Effector memory CD4-positive, alpha-beta T cell (primary cell): Measurements from ENCODE around the gene MYBPH.

Experiments
- DNase-seq, 3 donors: peaks; one replicate each; pipeline ENCODE4 v3.0.0-alpha.2; 2020
- H3K27ac ChIP-seq: 2 replicates; pipeline ENCODE4 v1.7.0; 2013; ENCODE audit warnings: mild to moderate bottlenecking, low read length, moderate library complexity; ENCODE audit not compliant: insufficient read depth, poor library complexity, severe bottlenecking
- H3K27me3 ChIP-seq: replicated peaks from 2 replicates; pipeline ENCODE4 v1.7.0; 2013; ENCODE audit warnings: mild to moderate bottlenecking, low read length; ENCODE audit not compliant: insufficient read depth, control insufficient read depth, poor library complexity, severe bottlenecking
- H3K36me3 ChIP-seq: 2 replicates; pipeline ENCODE4 v1.7.0; 2013; ENCODE audit warnings: mild to moderate bottlenecking, low read length, moderate library complexity; ENCODE audit not compliant: control insufficient read depth, insufficient read depth
- H3K4me1 ChIP-seq: 2 replicates; pipeline ENCODE4 v1.7.0; 2013; ENCODE audit warnings: low read length, mild to moderate bottlenecking; ENCODE audit not compliant: control insufficient read depth, insufficient read depth, poor library complexity, severe bottlenecking
- H3K4me3 ChIP-seq: 2 replicates; pipeline ENCODE4 v1.7.0; 2013; ENCODE audit warnings: low read length, low read depth, mild to moderate bottlenecking; ENCODE audit not compliant: insufficient read depth, poor library complexity, severe bottlenecking
- H3K9me3 ChIP-seq: 2 replicates; pipeline ENCODE4 v1.7.0; 2013; ENCODE audit warnings: mild to moderate bottlenecking, low read length, moderate library complexity; ENCODE audit not compliant: control insufficient read depth

The MYBPH gene

DNA sequence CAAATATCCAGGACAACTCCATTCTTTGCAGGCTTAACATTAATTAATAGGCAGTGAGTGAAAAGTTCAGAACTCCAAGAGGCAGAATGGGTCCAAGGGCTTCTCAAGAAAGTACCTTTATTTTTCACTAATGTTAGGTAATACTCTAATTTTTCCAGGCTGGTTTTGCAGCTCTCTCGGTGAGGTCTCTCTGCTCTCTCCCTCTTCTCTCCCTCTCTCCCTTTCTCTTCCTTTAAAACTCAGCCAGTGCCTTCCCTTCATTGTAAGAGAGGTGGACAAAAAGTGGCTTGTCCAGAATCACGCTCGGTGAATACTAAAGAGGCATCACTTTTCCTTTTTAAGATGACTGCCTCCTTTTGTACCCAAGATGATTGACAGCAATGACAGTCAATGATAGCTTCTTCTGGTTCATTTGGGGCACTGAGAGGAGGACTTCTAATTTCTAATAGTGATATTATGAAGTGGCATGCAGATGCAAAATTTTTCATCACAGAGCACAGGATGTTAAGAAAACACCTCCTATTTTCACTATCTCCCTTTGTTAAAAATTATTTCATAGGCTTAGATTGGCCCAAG, 12.2 kb upstream of the MYBPH start:
- no peak for DNase-seq
- no peak overlapping the region for H3K4me3 ChIP-seq
- no peaks in the 10 kb centered on the region for H3K4me1 ChIP-seq
- H3K9me3 ChIP-seq: no peaks in the 10 kb centered on the region
- H3K36me3 ChIP-seq: no peaks in the 10 kb centered on the region
- H3K27ac ChIP-seq: no peak overlapping the region
- no peaks in the 10 kb centered on the region for H3K27me3 ChIP-seq

- no peak overlapping the region for H3K27ac ChIP-seq
- H3K36me3 ChIP-seq: no peaks in the 10 kb centered on the region
- no peak for DNase-seq
- no peaks in the 10 kb centered on the region for H3K4me1 ChIP-seq
- no peak overlapping the region for H3K4me3 ChIP-seq
- H3K27me3 ChIP-seq: no peaks in the 10 kb centered on the region
- H3K9me3 ChIP-seq: no peaks in the 10 kb centered on the region
Measured at GRCh38 chr1:203187304-203187685, 11.7 kb upstream of the MYBPH start.

- H3K4me3 ChIP-seq: no peak within 1 kb of the TSS
Measured at GRCh38 chr1:203186446-203187303, 11.0 kb upstream of the MYBPH start, which contains the start of gene CHI3L1. CHI3L1 (minus strand) TSS chr1:203186704; CDS start chr1:203186623, 81 bp downstream.

DNA sequence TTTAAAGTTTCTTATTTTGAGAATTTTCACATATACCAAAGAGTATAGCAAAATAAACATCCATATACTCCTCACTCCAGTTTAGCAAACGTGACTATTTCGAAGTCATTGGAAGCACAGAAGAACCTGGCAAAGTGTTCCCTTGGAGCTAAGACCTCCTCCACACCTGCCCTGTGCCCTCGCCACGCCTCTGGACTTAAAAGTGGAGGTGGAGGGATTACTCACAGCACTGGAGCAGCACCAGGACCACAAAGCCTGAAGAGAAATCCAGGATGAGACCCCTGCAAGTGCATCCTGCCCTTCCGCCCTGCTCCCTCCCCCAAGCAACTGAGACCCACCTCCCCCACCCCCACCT, 10.4 kb upstream of the MYBPH start:
- Histone ChIP-seq H3K4me1 (no peaks in the 10 kb centered on the region), H3K36me3 (no peaks in the 10 kb centered on the region), H3K27me3 (no peaks in the 10 kb centered on the region), H3K9me3 (no peaks in the 10 kb centered on the region), H3K4me3 (no peak overlapping the region), H3K27ac (no peak overlapping the region)
- no peak for DNase-seq

More at GRCh38 chr1:203186446-203187303, 11.0 kb upstream of the MYBPH start, which contains the start of gene CHI3L1:
- no peaks in the 10 kb centered on the region for H3K4me1 ChIP-seq
- no peak for DNase-seq
- H3K27ac ChIP-seq: no peak within 1 kb of the TSS
- H3K27me3 ChIP-seq: no peaks in the 10 kb centered on the region
- no peaks in the 10 kb centered on the region for H3K36me3 ChIP-seq
- no peaks in the 10 kb centered on the region for H3K9me3 ChIP-seq

DNA sequence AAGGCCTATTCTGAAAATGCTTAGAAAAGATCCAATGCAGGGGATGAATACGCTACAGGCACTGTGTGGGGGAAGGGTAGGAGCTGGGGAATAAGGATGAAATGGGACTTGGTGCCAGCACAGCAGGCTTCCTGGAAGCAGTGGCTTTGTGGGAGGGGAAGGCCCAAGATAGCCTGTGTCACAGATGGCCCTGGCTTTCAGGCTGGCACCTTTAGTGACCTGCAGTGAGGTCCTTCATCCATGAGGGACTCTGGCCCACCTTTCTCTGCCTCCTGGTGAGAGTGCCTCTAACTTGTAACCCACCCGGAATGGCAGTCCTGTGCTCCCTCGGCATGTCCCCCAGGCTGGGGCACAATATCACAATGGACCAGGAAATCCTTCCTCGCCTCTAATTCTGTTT, 10.0 kb upstream of the MYBPH start:
- DNase-seq: no peak
- no peaks in the 10 kb centered on the region for H3K36me3 ChIP-seq
- no peaks in the 10 kb centered on the region for H3K27me3 ChIP-seq
- no peak overlapping the region for H3K4me3 ChIP-seq
- no peaks in the 10 kb centered on the region for H3K4me1 ChIP-seq
- no peaks in the 10 kb centered on the region for H3K9me3 ChIP-seq
- H3K27ac ChIP-seq: no peak overlapping the region

- no peak for DNase-seq
- no peaks in the 10 kb centered on the region for H3K4me1 ChIP-seq
- H3K27ac ChIP-seq: no peak overlapping the region
- no peaks in the 10 kb centered on the region for H3K27me3 ChIP-seq
- no peaks in the 10 kb centered on the region for H3K9me3 ChIP-seq
- H3K36me3 ChIP-seq: no peaks in the 10 kb centered on the region
- H3K4me3 ChIP-seq: no peak overlapping the region
Measured at GRCh38 chr1:203185061-203185461, 9.4 kb upstream of the MYBPH start.

GRCh38 chr1:203184467-203184866, 8.8 kb upstream of the MYBPH start:
- Histone ChIP-seq H3K27me3 (no peaks in the 10 kb centered on the region), H3K36me3 (no peaks in the 10 kb centered on the region), H3K4me1 (no peaks in the 10 kb centered on the region), H3K9me3 (no peaks in the 10 kb centered on the region), H3K4me3 (no peak overlapping the region), H3K27ac (no peak overlapping the region)
- no peak for DNase-seq

DNA sequence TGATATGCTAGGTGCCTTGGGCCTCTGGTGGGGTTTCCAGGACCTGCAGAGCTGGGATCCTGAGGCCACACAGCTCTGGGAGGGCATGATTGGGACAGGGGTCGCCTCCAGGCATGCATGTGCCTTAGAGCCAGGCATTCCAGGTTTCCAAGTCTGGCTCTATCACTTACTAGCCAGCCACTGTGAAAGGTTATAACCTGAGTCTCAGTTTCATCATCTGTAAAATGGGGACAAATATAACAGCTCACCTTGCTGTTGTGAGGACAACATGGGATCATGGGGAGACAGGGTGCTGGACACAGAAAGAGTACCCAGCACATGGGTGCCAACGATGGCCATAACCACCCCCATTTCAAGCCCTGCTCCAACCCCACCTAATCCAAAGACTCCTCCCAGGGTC, 8.2 kb upstream of the MYBPH start:
- DNase-seq: no peak
- no peaks in the 10 kb centered on the region for H3K4me1 ChIP-seq

DNA sequence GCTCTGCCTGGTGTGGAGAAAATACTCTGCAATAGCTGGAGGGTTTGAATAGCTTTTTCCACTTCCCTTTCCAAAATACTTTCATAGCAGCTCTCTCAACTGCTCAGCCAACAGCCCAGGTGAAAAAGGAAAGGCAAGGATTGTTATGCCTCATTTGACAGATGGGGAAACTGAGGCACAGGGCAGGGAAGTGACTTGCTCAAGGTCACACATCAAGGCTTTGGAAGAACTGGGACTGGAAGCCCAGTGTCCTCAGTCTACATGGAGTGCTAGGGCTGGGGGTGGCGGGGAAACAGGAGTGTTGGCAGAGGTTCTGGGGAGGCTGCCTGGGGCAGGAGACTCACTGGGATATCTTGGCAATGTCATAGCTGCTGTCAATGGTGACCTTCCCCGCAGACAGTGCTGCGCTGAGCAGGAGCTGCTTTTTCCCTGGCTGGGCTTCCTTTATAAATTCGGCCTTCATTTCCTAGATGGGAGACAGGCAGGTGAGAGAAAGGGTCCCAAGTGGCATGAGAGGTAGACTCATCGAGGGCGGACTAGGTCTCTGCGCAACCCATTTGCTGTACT, 6.8 kb upstream of the MYBPH start:
- Histone ChIP-seq H3K36me3 (no peaks in the 10 kb centered on the region), H3K27me3 (no peaks in the 10 kb centered on the region), H3K9me3 (no peaks in the 10 kb centered on the region), H3K4me3 (no peak overlapping the region), H3K4me1 (no peaks in the 10 kb centered on the region), H3K27ac (no peak overlapping the region)
- DNase-seq: no peak

More for the DNA sequence above, 8.2 kb upstream of the MYBPH start:
- Histone ChIP-seq H3K9me3 (no peaks in the 10 kb centered on the region), H3K4me3 (no peak overlapping the region), H3K27ac (no peak overlapping the region), H3K27me3 (no peaks in the 10 kb centered on the region), H3K36me3 (no peaks in the 10 kb centered on the region)
